ENCODE results near the gene TPD52L1. TPM values are rescaled to one million over a fixed set of nuclear protein-coding genes. Genes with fewer than 3 reads are reported as not detected.
"Not testable (repeated sequence)": the region's sequence is repeated elsewhere in the genome, so short reads cannot be mapped to it uniquely, and the experiment has no call there.

The TPD52L1 gene
- total RNA-seq, 1 donor from 2014 or later = 15.6 TPM

- no peaks in the 10 kb centered on the region for H3K9me3 ChIP-seq
- DNase-seq (no peak), ATAC-seq (no peak)
- no peak for TF ChIP-seq CTCF (IDR thresholded peaks at IDR 0.05)
- no peaks in the 10 kb centered on the region for H3K27me3 ChIP-seq (ENCODE audit: low read depth)
- intact Hi-C loops (cut with DNase I) = no loop called here
- H3K4me3 ChIP-seq = no peak overlapping the region
- peaks cover 44% of the 10 kb centered on the region for H3K36me3 ChIP-seq
- no peaks in the 10 kb centered on the region for H3K4me1 ChIP-seq
- H3K27ac ChIP-seq = no peak overlapping the region
These were observed 121.4 kb downstream of the TPD52L1 start for GRCh38 chr6:125274935-125275334.

DNA sequence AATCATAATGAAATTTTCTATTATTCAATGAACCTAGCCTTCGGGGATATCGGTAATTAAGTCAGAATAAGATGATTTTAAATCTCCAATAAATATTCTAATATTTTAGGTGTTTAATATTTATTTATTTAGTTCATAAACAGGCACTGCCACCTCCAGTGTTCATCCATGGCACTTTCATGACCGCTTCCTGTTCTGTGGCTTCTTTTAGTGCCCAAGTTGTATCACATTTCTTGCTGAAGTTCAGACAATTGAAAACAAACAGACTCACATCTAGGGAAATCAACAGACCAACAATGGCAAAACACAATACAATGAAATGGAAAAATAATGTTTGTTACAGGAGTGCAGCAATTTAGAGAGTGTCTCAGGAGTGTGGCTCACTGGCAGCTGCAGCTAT is 122.2 kb downstream of the TPD52L1 start:
- ATAC-seq (no peak), DNase-seq (no peak)
- Histone ChIP-seq H3K9me3 (peaks cover 2% of the 10 kb centered on the region), H3K27ac (no peak overlapping the region), H3K36me3 (peaks cover 48% of the 10 kb centered on the region), H3K4me1 (no peaks in the 10 kb centered on the region), H3K27me3 (ENCODE audit: low read depth) (no peaks in the 10 kb centered on the region), H3K4me3 (no peak overlapping the region)
- intact Hi-C loops (cut with DNase I) = no loop called here
- no peak for TF ChIP-seq CTCF (IDR thresholded peaks at IDR 0.05)

- Histone ChIP-seq H3K27ac (no peak overlapping the region), H3K4me1 (no peaks in the 10 kb centered on the region), H3K36me3 (peaks cover 51% of the 10 kb centered on the region), H3K9me3 (peaks cover 2% of the 10 kb centered on the region), H3K4me3 (no peak overlapping the region), H3K27me3 (ENCODE audit: low read depth) (no peaks in the 10 kb centered on the region)
- ATAC-seq = no peak
- no peak for TF ChIP-seq CTCF (IDR thresholded peaks at IDR 0.05)
- DNase-seq = no peak
- intact Hi-C loops (cut with DNase I) = no loop called here
These were observed 124.3 kb downstream of the TPD52L1 start for GRCh38 chr6:125277838-125278237.

DNA sequence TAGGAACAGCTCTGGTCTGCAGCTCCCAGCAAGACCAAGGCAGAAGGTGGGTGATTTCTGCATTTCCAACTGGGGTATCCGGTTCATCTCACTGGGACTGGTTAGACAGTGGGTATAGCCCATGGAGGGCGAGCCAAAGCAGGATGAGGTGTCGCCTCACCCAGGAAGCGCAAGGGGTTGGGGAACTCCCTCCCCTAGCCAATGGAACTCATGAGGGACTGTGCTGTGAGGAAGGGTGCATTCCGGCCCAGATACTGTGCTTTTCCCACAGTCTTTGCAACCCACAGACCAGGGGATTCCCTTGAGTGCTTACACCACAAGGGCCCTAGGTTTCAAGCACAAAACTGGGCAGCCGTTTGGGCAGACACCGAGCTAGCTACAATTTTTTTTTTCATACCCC is 126.4 kb downstream of the TPD52L1 start:
- Histone ChIP-seq H3K4me1 (no peaks in the 10 kb centered on the region), H3K36me3 (peaks cover 36% of the 10 kb centered on the region), H3K9me3 (peaks cover 2% of the 10 kb centered on the region), H3K27ac (no peak overlapping the region), H3K4me3 (no peak overlapping the region), H3K27me3 (ENCODE audit: low read depth) (no peaks in the 10 kb centered on the region)
- TF ChIP-seq CTCF (IDR thresholded peaks at IDR 0.05) = no peak
- no peak for DNase-seq
- intact Hi-C loops (cut with DNase I) = no loop called here
- no peak for ATAC-seq

DNA sequence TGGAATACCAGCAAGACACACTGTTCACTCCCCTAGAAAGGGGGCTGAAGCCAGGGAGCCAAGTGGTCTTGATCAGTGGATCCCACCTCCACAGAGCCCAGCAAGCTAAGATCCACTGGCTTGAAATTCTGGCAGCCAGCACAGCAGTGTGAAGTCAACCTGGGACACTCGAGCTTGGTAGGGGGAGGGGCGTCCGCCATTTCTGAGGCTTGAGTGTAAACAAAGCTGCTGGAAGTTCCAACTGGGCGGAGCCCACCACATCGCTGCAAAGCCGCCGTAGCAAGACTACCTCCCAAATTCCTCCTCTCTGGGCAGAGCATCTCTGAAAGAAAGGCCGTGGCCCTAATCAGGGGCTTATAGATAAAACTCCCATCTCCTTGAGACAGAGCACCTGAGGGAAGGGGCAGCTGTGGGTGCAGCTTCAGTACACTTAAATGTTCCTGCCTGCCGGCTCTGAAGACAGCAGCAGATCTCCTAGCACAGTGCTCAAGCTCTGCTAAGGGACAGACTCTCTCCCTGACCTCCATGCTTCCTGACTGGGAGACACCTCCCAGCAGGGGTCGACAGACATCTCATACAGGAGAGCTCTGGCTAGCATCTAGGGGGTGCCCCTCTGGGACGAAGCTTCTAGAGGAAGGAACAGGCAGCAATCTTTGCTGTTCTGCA is 126.9 kb downstream of the TPD52L1 start:
- H3K27me3 ChIP-seq (ENCODE audit: low read depth); H3K27ac ChIP-seq; H3K4me3 ChIP-seq; intact Hi-C loops (cut with DNase I); DNase-seq; H3K9me3 ChIP-seq; ATAC-seq; H3K4me1 ChIP-seq: not testable (repeated sequence)
- peaks cover 31% of the 10 kb centered on the region for H3K36me3 ChIP-seq

- ATAC-seq; intact Hi-C loops (cut with DNase I); H3K9me3 ChIP-seq; H3K4me1 ChIP-seq; H3K4me3 ChIP-seq; DNase-seq; H3K27me3 ChIP-seq (ENCODE audit: low read depth); H3K27ac ChIP-seq: not testable (repeated sequence)
- H3K36me3 ChIP-seq = peaks cover 18% of the 10 kb centered on the region
These were observed 128.9 kb downstream of the TPD52L1 start for GRCh38 chr6:125282470-125282869.
